ENCODE data around the gene GABBR2.

The GABBR2 gene

GRCh38 chr9:98271479-98271878 is 437.3 kb downstream of the GABBR2 start:
- TF ChIP-seq MAX (IDR thresholded peaks at IDR 0.05) (0 out of 2 replicates have a peak, but pooled peaks have one; percentile 37), TEAD4 (IDR thresholded peaks at IDR 0.05) (no peak)

- TF ChIP-seq TEAD4 (IDR thresholded peaks at IDR 0.05) (peak; percentile 52), EP300 (IDR thresholded peaks at IDR 0.05; ENCODE audit: borderline replicate concordance) (peak; percentile 69; the same call in 1 of the 2 replicates), NFIC (IDR thresholded peaks at IDR 0.05) (peak; percentile 56)
Observed at GRCh38 chr9:98270284-98270683, 438.5 kb downstream of the GABBR2 start.

- TF ChIP-seq MAX (IDR thresholded peaks at IDR 0.05), result peak; percentile 24; the same call in 1 of the 2 replicates
- no peak for TF ChIP-seq REST (IDR thresholded peaks at IDR 0.05; ENCODE audit: low read depth)
- peak; percentile 22; the same call in 1 of the 2 replicates for TF ChIP-seq CEBPB (IDR thresholded peaks at IDR 0.05)
- TF ChIP-seq EP300 (IDR thresholded peaks at IDR 0.05; ENCODE audit: borderline replicate concordance), result peak; percentile 68; the same call in 1 of the 2 replicates
- TF ChIP-seq TAF1 (IDR thresholded peaks at IDR 0.05; ENCODE audit: low read depth), result no peak
- 0 out of 2 replicates have a peak, but pooled peaks have one; percentile 33 for TF ChIP-seq TCF12 (IDR thresholded peaks at IDR 0.05; ENCODE audit: low read depth)
- 0 out of 2 replicates have a peak, but pooled peaks have one; percentile 46 for TF ChIP-seq FOXM1 (IDR thresholded peaks at IDR 0.05; ENCODE audit: borderline replicate concordance, low read depth)
- TF ChIP-seq TEAD4 (IDR thresholded peaks at IDR 0.05), result peak; percentile 83
- 0 out of 2 replicates have a peak, but pooled peaks have one; percentile 36 for TF ChIP-seq YY1 (IDR thresholded peaks at IDR 0.05; ENCODE audit: low read depth)
Observed at GRCh38 chr9:98264516-98264915, 444.2 kb downstream of the GABBR2 start.

- TF ChIP-seq MAX (IDR thresholded peaks at IDR 0.05) (no peak), EGR1 (IDR thresholded peaks at IDR 0.05) (no peak), USF1 (IDR thresholded peaks at IDR 0.05) (no peak), YY1 (IDR thresholded peaks at IDR 0.05; ENCODE audit: low read depth) (0 out of 2 replicates have a peak, but pooled peaks have one; percentile 22), NFIC (IDR thresholded peaks at IDR 0.05) (no peak), CEBPB (IDR thresholded peaks at IDR 0.05) (no peak), RAD21 (IDR thresholded peaks at IDR 0.05; ENCODE audit: low read depth) (peak; percentile 100)
Observed at GRCh38 chr9:98263482-98264357, 445.0 kb downstream of the GABBR2 start.

GRCh38 chr9:98263080-98263479 is 445.7 kb downstream of the GABBR2 start:
- TF ChIP-seq RAD21 (IDR thresholded peaks at IDR 0.05; ENCODE audit: low read depth) (no peak), YY1 (IDR thresholded peaks at IDR 0.05; ENCODE audit: low read depth) (no peak), USF1 (IDR thresholded peaks at IDR 0.05) (no peak), CEBPB (IDR thresholded peaks at IDR 0.05) (no peak), CREB1 (IDR thresholded peaks at IDR 0.05; ENCODE audit: low read depth) (no peak), ZBTB7A (IDR thresholded peaks at IDR 0.05; ENCODE audit: low read depth) (no peak), EP300 (IDR thresholded peaks at IDR 0.05; ENCODE audit: borderline replicate concordance) (no peak), TCF12 (IDR thresholded peaks at IDR 0.05; ENCODE audit: low read depth) (no peak), NFIC (IDR thresholded peaks at IDR 0.05) (no peak), MAX (IDR thresholded peaks at IDR 0.05) (no peak), EGR1 (IDR thresholded peaks at IDR 0.05) (no peak), REST (IDR thresholded peaks at IDR 0.05; ENCODE audit: low read depth) (no peak), TAF1 (IDR thresholded peaks at IDR 0.05; ENCODE audit: low read depth) (no peak), TEAD4 (IDR thresholded peaks at IDR 0.05) (no peak), FOXM1 (IDR thresholded peaks at IDR 0.05; ENCODE audit: borderline replicate concordance, low read depth) (no peak)
